Epidermal melanocyte (primary cell): ENCODE data around the gene FANCC.

Experiments
- DNase-seq: peaks from one replicate; pipeline ENCODE4 v3.0.0; 2011; ENCODE audit warnings: low spot score; ENCODE audit not compliant: insufficient read length

FANCC gene

GRCh38 chr9:95317119-95317892 lies at the start of gene FANCC:
FANCC (minus strand) TSS chr9:95317709; CDS start chr9:95249291, 68,418 bp downstream.
- peak; percentile 75 for DNase-seq

GRCh38 chr9:95366731-95367325 lies 49.3 kb upstream of the FANCC start:
- no peak for DNase-seq

- DNase-seq, result no peak
Measured at GRCh38 chr9:95365766-95366165, 48.3 kb upstream of the FANCC start.

GRCh38 chr9:95363051-95363841 lies 45.7 kb upstream of the FANCC start:
- DNase-seq, result no peak

- no peak for DNase-seq
Measured at GRCh38 chr9:95360866-95361265, 43.4 kb upstream of the FANCC start.

GRCh38 chr9:95357316-95357715 lies 39.8 kb upstream of the FANCC start:
- no peak for DNase-seq

- no peak for DNase-seq
Measured at GRCh38 chr9:95355500-95355899, 38.0 kb upstream of the FANCC start.

- no peak for DNase-seq
Measured at GRCh38 chr9:95351051-95351450, 33.5 kb upstream of the FANCC start.

- no peak for DNase-seq
Measured at GRCh38 chr9:95350266-95350665, 32.8 kb upstream of the FANCC start.

- DNase-seq, result no peak
Measured at GRCh38 chr9:95349091-95350038, 31.9 kb upstream of the FANCC start.

- no peak for DNase-seq
Measured at GRCh38 chr9:95346021-95346420, 28.5 kb upstream of the FANCC start.

GRCh38 chr9:95344735-95345325 lies 27.3 kb upstream of the FANCC start:
- no peak for DNase-seq

- no peak for DNase-seq
Measured at GRCh38 chr9:95343725-95344287, 26.3 kb upstream of the FANCC start.

- DNase-seq, result no peak
Measured at GRCh38 chr9:95342571-95342970, 25.1 kb upstream of the FANCC start.

GRCh38 chr9:95341293-95341962 lies 23.9 kb upstream of the FANCC start:
- no peak for DNase-seq

- DNase-seq, result no peak
Measured at GRCh38 chr9:95338243-95338642, 20.7 kb upstream of the FANCC start.

GRCh38 chr9:95336281-95336680 lies 18.8 kb upstream of the FANCC start:
- DNase-seq, result no peak

- DNase-seq, result no peak
Measured at GRCh38 chr9:95333426-95333825, 15.9 kb upstream of the FANCC start.

- no peak for DNase-seq
Measured at GRCh38 chr9:95332860-95333259, 15.4 kb upstream of the FANCC start.
